ENCODE data around the gene PCDHB8. TPM values are rescaled to one million over a fixed set of nuclear protein-coding genes. Genes with fewer than 3 reads are reported as not detected.
"Not testable (repeated sequence)": the region's sequence is repeated elsewhere in the genome, so short reads cannot be mapped to it uniquely, and the experiment has no call there.

The PCDHB8 gene
- total RNA-seq, 1 donor from 2014 or later, result under 0.01 TPM

DNA sequence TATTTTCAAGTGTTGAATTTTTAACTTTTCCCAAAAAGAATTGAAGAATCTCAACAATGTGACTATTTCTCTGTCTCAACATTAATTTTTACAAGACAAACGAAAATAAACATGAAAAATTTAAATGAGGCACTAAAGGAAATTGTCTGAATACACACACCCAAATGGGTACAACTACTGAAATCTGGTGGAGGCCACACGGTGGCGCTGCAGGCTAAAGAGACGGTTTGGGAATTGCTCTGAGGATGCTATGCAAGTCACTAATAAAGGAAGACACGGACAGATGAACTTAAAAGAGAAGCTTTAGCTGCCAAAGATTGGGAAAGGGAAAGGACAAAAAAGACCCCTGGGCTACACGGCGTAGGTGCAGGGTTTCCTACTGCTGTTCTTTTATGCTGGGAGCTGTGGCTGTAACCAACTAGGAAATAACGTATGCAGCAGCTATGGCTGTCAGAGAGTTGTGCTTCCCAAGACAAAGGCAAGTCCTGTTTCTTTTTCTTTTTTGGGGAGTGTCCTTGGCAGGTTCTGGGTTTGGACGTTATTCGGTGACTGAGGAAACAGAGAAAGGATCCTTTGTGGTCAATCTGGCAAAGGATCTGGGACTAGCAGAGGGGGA is 14.6 kb downstream of the PCDHB8 start, which contains the start of gene PCDHB10:
TSS of gene PCDHB10 (plus strand) at position 244 of the 616 bp plus-strand sequence. CDS start at position 444, 200 bp downstream.
- Histone ChIP-seq H3K36me3 (ENCODE audit: control insufficient read depth, insufficient read depth, low read length) (no peaks in the 10 kb centered on the region), H3K4me3 (ENCODE audit: low read depth, low read length) (no peak within 1 kb of the TSS), H3K27me3 (ENCODE audit: control insufficient read depth, insufficient read depth, low read length) (no peaks in the 10 kb centered on the region)
- peak; percentile 12 for DNase-seq (ENCODE audit: low read depth)
- no peak for FAIRE-seq
- TF ChIP-seq, protein P1, sequence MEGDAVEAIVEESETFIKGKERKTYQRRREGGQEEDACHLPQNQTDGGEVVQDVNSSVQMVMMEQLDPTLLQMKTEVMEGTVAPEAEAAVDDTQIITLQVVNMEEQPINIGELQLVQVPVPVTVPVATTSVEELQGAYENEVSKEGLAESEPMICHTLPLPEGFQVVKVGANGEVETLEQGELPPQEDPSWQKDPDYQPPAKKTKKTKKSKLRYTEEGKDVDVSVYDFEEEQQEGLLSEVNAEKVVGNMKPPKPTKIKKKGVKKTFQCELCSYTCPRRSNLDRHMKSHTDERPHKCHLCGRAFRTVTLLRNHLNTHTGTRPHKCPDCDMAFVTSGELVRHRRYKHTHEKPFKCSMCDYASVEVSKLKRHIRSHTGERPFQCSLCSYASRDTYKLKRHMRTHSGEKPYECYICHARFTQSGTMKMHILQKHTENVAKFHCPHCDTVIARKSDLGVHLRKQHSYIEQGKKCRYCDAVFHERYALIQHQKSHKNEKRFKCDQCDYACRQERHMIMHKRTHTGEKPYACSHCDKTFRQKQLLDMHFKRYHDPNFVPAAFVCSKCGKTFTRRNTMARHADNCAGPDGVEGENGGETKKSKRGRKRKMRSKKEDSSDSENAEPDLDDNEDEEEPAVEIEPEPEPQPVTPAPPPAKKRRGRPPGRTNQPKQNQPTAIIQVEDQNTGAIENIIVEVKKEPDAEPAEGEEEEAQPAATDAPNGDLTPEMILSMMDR (IDR thresholded peaks at IDR 0.05; ENCODE audit: insufficient read depth, low read length, severe bottlenecking), result peak; percentile 31

DNA sequence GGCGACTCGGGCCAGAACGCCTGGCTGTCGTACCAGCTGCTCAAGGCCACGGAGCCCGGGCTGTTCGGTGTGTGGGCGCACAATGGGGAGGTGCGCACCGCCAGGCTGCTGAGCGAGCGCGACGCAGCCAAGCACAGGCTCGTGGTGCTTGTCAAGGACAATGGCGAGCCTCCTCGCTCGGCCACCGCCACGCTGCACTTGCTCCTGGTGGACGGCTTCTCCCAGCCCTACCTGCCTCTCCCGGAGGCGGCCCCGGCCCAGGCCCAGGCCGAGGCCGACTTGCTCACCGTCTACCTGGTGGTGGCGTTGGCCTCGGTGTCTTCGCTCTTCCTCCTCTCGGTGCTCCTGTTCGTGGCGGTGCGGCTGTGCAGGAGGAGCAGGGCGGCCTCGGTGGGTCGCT is 16.7 kb downstream of the PCDHB8 start:
- not testable (repeated sequence) for FAIRE-seq; H3K4me3 ChIP-seq (ENCODE audit: low read depth, low read length); DNase-seq (ENCODE audit: low read depth); H3K36me3 ChIP-seq (ENCODE audit: control insufficient read depth, insufficient read depth, low read length); H3K27me3 ChIP-seq (ENCODE audit: control insufficient read depth, insufficient read depth, low read length)

DNA sequence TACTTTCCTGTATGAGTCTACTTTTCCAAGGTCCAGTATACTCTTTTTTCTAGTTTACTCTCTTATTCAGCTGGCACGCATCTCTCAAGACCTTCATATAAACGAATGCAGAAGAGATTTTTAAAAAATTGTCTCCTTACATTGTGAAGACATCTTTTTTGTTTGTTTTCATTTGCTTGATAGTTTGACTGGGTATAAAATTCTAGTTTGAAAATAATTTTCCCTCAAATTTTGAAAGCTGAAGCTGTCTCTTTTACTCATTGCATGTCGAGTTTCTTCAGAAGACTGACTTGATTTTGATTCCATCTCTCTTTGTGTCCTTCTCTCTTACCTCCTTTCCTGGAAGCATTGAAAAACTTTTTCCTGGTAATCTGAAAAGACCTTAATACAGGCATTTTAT is 18.8 kb downstream of the PCDHB8 start:
- Histone ChIP-seq H3K4me3 (ENCODE audit: low read depth, low read length) (no peak overlapping the region), H3K27me3 (ENCODE audit: control insufficient read depth, insufficient read depth, low read length) (no peaks in the 10 kb centered on the region), H3K36me3 (ENCODE audit: control insufficient read depth, insufficient read depth, low read length) (no peaks in the 10 kb centered on the region)
- no peak for DNase-seq (ENCODE audit: low read depth)
- TF ChIP-seq, protein P1 (IDR thresholded peaks at IDR 0.05; ENCODE audit: insufficient read depth, low read length, severe bottlenecking), result no peak
- FAIRE-seq, result no peak

DNA sequence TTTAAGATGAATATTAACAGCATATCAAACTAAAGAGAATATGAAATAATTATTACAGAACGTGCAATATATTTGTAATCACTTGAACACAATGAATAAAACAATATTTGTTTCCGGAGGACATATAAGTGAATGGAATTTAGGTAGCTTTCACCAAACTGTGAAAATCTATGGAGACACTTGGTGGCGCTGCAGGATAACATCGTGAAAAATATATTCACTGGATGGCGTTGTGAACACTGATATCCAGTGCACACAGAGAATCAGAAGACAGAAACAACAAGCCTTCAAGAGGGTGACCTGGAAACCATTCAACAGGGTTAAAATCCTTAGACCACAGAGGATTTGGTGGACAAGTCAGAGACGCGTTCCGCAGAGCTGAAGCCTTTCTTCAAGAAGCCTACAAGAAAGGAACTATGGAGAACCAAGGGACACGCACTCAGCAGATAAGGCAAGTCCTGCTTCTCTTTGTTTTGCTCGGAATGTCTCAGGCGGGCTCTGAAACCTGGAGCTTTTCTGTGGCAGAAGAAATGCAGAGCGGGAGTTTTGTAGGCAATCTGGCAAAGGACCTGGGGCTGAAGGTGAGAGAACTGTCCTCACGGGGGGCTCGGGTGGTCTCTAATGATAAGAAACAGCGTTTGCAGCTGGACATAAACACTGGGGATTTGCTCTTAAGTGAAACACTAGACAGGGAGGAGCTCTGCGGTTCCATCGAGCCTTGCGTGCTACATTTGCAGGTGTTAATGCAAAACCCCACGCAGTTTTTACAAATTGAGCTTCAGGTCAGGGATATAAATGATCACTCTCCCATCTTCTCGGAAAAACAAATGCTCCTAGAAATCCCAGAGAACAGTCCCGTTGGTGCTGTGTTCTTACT is 22.0 kb downstream of the PCDHB8 start, which contains the start of gene PCDHB11:
TSS of gene PCDHB11 (plus strand) at position 269 of the 877 bp plus-strand sequence. CDS start at position 417, 148 bp downstream.
- Histone ChIP-seq H3K4me3 (ENCODE audit: low read depth, low read length) (peak within 1 kb of the TSS; percentile 2), H3K27me3 (ENCODE audit: control insufficient read depth, insufficient read depth, low read length) (no peaks in the 10 kb centered on the region), H3K36me3 (ENCODE audit: control insufficient read depth, insufficient read depth, low read length) (no peaks in the 10 kb centered on the region)
- DNase-seq (ENCODE audit: low read depth) (no peak), FAIRE-seq (no peak)
- TF ChIP-seq, protein P1 (IDR thresholded peaks at IDR 0.05; ENCODE audit: insufficient read depth, low read length, severe bottlenecking), result no peak

DNA sequence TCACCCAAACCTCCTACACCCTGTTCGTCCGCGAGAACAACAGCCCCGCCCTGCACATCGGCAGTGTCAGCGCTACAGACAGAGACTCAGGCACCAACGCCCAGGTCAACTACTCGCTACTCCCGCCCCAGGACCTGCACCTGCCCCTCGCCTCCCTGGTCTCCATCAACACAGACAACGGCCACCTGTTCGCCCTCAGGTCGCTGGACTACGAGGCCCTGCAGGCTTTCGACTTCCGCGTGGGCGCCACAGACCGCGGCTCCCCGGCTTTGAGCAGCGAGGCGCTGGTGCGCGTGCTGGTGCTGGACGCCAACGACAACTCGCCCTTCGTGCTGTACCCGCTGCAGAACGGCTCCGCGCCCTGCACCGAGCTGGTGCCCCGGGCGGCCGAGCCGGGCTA is 23.5 kb downstream of the PCDHB8 start:
- not testable (repeated sequence) for DNase-seq (ENCODE audit: low read depth); FAIRE-seq; H3K36me3 ChIP-seq (ENCODE audit: control insufficient read depth, insufficient read depth, low read length); H3K27me3 ChIP-seq (ENCODE audit: control insufficient read depth, insufficient read depth, low read length); H3K4me3 ChIP-seq (ENCODE audit: low read depth, low read length)

DNA sequence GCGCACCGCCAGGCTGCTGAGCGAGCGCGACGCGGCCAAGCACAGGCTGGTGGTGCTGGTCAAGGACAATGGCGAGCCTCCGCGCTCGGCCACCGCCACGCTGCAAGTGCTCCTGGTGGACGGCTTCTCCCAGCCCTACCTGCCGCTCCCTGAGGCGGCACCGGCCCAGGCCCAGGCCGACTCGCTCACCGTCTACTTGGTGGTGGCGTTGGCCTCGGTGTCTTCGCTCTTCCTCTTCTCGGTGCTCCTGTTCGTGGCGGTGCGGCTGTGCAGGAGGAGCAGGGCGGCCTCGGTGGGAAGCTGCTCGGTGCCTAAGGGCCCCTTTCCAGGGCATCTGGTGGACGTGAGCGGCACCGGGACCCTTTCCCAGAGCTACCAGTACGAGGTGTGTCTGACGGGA is 24.1 kb downstream of the PCDHB8 start:
- H3K36me3 ChIP-seq (ENCODE audit: control insufficient read depth, insufficient read depth, low read length); H3K4me3 ChIP-seq (ENCODE audit: low read depth, low read length); FAIRE-seq; DNase-seq (ENCODE audit: low read depth); H3K27me3 ChIP-seq (ENCODE audit: control insufficient read depth, insufficient read depth, low read length): not testable (repeated sequence)

DNA sequence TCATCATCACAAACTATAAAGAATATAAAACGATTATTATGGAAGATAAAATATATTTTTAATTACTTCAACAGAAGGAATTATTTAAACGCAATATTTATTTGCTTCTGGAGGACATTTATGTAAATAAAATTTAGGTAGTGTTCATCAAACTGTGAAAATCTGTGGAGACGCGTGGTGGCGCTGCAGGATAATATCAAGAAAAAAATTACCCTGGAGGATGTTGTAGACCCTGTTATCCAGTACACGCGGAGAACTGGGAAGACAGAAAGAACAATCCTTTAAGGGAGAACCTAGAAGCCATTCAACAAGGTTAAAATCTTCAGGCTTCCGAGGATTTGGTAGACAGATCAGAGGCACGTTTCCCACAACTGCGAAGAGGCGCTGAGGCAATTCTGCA is 30.9 kb downstream of the PCDHB8 start, which contains the start of gene PCDHB12:
TSS of gene PCDHB12 (plus strand) at position 242 of the 400 bp plus-strand sequence. CDS start 189 bp downstream, outside the sequence.
- FAIRE-seq, result no peak
- DNase-seq (ENCODE audit: low read depth), result no peak
- Histone ChIP-seq H3K36me3 (ENCODE audit: control insufficient read depth, insufficient read depth, low read length) (no peaks in the 10 kb centered on the region), H3K27me3 (ENCODE audit: control insufficient read depth, insufficient read depth, low read length) (no peaks in the 10 kb centered on the region), H3K4me3 (ENCODE audit: low read depth, low read length) (no peak within 1 kb of the TSS)
- TF ChIP-seq, protein P1 (IDR thresholded peaks at IDR 0.05; ENCODE audit: insufficient read depth, low read length, severe bottlenecking), result no peak

DNA sequence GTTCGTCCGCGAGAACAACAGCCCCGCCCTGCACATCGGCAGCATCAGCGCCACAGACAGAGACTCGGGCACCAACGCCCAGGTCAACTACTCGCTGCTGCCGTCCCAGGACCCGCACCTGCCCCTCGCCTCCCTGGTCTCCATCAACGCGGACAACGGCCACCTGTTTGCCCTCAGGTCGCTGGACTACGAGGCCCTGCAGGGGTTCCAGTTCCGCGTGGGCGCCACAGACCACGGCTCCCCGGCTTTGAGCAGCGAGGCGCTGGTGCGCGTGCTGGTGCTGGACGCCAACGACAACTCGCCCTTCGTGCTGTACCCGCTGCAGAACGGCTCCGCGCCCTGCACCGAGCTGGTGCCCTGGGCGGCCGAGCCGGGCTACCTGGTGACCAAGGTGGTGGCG is 32.7 kb downstream of the PCDHB8 start:
- not testable (repeated sequence) for H3K4me3 ChIP-seq (ENCODE audit: low read depth, low read length); DNase-seq (ENCODE audit: low read depth); FAIRE-seq; H3K36me3 ChIP-seq (ENCODE audit: control insufficient read depth, insufficient read depth, low read length); H3K27me3 ChIP-seq (ENCODE audit: control insufficient read depth, insufficient read depth, low read length)

DNA sequence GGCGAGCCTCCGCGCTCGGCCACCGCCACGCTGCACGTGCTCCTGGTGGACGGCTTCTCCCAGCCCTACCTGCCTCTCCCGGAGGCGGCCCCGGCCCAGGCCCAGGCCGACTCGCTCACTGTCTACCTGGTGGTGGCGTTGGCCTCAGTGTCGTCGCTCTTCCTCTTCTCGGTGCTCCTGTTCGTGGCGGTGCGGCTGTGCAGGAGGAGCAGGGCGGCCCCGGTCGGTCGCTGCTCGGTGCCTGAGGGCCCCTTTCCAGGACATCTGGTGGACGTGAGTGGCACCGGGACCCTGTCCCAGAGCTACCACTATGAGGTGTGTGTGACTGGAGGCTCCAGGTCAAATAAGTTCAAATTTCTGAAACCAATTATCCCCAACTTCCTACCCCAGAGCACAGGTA is 33.3 kb downstream of the PCDHB8 start:
- H3K4me3 ChIP-seq (ENCODE audit: low read depth, low read length); FAIRE-seq; H3K36me3 ChIP-seq (ENCODE audit: control insufficient read depth, insufficient read depth, low read length); H3K27me3 ChIP-seq (ENCODE audit: control insufficient read depth, insufficient read depth, low read length); DNase-seq (ENCODE audit: low read depth): not testable (repeated sequence)

Measured in bronchial epithelial cell (primary cell).